ENCODE results near the gene HPS4.

The HPS4 gene

GRCh38 chr22:26499188-26499703, 15.7 kb upstream of the HPS4 start:
- DNase-seq (ENCODE audit: low read depth, low spot score), result no peak

DNA sequence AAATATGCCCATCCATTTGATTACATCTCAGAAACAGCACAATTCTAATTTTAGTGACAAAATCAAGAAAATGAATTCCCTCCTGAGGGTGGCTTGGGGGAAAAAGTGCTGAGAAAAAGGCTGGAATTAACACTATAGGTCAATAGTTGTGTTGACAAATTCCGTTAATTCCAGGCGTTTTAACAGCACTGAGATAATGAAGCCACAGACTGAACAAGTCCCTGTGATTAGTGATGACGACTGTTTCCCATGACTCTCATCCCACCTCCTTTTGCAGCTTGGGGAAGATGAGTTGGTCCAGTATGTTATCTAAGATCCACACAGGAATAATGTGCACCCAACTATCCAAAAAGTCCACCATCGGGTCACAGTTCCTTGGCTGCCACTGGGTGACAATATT, 12.9 kb upstream of the HPS4 start:
- no peak for DNase-seq (ENCODE audit: low read depth, low spot score)

GRCh38 chr22:26494506-26494905, 10.9 kb upstream of the HPS4 start:
- DNase-seq (ENCODE audit: low read depth, low spot score), result no peak

- DNase-seq (ENCODE audit: low read depth, low spot score), result no peak
Measured at GRCh38 chr22:26492220-26492619, 8.6 kb upstream of the HPS4 start.

- DNase-seq (ENCODE audit: low read depth, low spot score), result no peak
Measured at GRCh38 chr22:26489447-26490036, 6.0 kb upstream of the HPS4 start.

- no peak for DNase-seq (ENCODE audit: low read depth, low spot score)
Measured at GRCh38 chr22:26487996-26488395, 4.4 kb upstream of the HPS4 start.

DNA sequence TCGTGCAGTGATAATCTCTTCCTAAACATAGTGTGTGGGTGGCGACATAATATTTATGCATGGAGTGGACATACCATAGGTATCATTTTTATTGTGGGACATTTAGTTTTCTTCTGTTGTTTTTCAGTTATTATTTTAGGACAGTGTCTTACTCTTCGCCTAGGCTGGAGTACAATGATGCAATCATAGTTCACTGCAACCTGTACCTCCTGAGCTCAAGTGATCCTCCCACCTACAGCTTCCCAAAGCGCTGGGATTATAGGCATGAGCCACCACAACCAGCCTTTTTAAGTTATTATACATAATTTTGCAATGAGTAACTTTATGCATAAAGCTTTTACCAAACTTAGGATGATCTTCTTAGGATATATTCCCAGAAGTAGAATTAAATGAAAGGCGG, 2.8 kb upstream of the HPS4 start:
- DNase-seq (ENCODE audit: low read depth, low spot score), result no peak

DNA sequence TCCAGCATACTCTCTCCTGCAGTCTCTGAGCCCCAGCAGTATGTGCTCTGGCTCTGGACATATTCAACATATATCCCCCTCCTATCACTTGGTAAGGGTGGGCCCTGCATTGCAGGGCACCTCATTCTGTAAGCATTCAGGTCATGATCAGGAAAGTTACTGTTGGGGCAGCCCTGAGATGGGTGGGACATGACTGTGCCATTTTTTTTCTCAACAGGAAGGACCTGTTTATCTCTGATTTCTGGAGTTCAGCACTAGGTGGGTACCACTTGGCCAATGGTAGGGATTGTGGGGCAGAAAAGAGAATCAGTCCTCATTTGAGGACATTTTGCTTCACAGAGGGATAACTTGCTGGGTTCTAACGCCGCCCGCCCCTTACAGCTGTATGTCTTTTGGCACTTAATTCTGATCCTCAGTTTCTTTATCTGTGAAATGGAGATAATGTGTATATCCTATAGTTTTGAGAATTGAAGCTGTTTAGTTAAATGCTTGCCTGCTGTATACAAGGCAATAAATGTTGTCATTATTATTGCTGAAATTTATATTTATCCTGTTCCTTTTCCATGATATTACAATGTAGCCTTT, 2.3 kb upstream of the HPS4 start:
- DNase-seq (ENCODE audit: low read depth, low spot score), result no peak

GRCh38 chr22:26485013-26485412, 1.4 kb upstream of the HPS4 start:
- DNase-seq (ENCODE audit: low read depth, low spot score), result no peak

- DNase-seq (ENCODE audit: low read depth, low spot score), result no peak
Measured at GRCh38 chr22:26484360-26484706, 750 bp upstream of the HPS4 start.

GRCh38 chr22:26483043-26483438, 542 bp downstream of the HPS4 start:
- DNase-seq (ENCODE audit: low read depth, low spot score), result no peak

DNA sequence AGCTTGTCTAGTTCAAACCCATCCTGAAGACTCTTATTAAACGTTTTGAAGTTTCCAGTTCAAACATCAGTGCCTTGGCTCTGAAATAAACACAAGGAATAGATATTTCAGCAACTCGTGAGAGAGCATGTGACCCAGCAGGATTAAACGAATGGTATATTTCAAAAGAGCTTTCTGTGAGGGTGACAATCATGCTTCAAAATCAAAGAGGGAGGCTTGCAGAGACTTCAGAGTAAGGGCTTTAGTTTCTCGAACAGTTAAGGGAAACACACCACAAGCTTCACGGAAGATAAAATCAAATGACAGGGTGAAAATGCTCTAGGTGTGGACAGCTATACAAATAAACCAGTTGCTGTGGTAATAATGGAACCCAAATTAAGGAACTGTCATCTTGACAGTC, 1.4 kb downstream of the HPS4 start:
- no peak for DNase-seq (ENCODE audit: low read depth, low spot score)

GRCh38 chr22:26481694-26482093, 1.9 kb downstream of the HPS4 start:
- no peak for DNase-seq (ENCODE audit: low read depth, low spot score)

- no peak for DNase-seq (ENCODE audit: low read depth, low spot score)
Measured at GRCh38 chr22:26481112-26481693, 2.4 kb downstream of the HPS4 start.

DNA sequence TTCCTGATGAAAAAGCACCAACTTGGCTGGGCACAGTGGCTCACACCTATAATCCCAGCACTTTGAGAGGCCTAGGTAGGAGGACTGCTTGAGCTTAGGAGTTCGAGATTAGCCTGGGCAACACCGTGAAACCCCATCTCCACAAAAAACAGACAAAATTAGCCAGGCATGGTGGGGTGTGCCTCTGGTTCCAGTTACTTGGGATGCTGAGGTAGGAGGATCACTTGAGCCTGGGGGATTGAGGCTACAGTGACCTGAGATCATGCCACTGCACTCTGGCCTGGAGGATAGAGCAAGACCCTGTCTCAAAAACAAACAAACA, 3.0 kb downstream of the HPS4 start:
- DNase-seq (ENCODE audit: low read depth, low spot score), result no peak

- DNase-seq (ENCODE audit: low read depth, low spot score), result no peak
Measured at GRCh38 chr22:26479792-26480610, 3.6 kb downstream of the HPS4 start.

- no peak for DNase-seq (ENCODE audit: low read depth, low spot score)
Measured at GRCh38 chr22:26479043-26479791, 4.4 kb downstream of the HPS4 start.

GRCh38 chr22:26477341-26477731, 6.2 kb downstream of the HPS4 start:
- DNase-seq (ENCODE audit: low read depth, low spot score), result no peak

DNA sequence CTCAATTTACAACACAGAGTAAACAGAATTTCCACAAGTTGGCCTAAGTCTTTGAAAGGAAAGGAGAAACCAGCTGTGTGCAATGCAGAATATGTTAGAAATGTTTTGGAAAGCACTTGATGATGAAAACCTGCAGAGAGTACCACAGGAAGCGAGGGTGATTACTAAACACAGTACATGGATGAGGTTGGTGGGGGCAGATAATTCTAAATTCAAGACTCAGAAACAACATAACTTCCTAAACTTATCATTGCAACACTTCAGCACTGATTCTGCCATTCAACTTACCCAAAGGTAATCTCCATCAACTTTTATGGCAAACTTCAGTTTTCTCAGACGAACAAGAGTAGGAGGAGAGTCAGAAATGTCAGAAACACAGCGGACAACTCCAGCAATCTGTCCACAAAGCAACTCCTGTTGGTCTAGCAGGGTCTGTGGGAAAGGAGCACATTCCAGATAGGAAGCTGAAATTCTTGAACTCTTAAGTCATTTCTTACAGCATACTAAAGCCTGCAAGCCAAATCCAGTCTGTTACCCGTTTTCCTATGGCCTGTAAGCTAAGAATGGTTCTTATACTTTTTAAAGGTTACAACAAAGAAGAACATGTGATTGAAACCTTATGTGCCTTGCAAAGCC, 6.8 kb downstream of the HPS4 start:
- DNase-seq (ENCODE audit: low read depth, low spot score), result no peak

DNA sequence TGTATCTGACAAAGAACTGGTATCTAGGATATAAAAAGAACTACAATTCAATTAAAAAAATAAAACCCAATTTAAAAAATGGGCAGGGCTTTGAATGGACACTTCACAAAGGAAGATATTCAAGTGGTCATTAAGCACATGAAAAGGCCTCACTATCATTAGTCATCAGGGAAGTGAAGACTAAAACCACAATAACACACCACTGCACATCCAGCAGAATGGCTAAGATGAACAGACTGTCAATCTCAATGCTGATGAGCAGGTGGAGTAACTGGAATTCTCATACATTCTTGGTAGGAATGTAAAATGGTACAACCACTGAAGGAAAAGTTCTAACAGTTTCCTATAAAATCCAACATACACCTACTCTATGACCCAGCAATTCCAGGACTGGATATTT, 8.9 kb downstream of the HPS4 start:
- no peak for DNase-seq (ENCODE audit: low read depth, low spot score)

DNA sequence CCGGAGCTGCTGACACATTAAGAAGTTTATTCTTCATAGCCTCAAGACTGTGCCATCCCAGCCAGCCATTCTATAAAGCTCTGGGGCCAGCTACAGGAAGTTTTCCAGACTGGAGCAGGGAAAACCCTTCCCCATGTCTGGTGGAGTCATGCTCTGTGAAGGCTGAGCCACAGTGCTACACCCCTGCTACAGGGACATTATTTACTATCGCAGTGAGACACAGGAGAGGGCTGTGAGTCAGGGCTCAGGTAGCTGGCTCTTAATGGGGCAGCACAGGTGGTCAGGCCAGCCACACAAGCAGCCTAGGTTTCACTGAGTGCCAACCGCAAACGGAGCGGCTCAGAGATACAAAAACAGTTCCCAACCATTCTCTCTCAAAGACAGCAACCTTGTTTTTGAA, 12.1 kb downstream of the HPS4 start:
- DNase-seq (ENCODE audit: low read depth, low spot score), result no peak

GRCh38 chr22:26470807-26471206, 12.8 kb downstream of the HPS4 start:
- no peak for DNase-seq (ENCODE audit: low read depth, low spot score)

Measured in ELF-1 (cell line).